Heart left ventricle (tissue), 13 donors: ENCODE data around the gene NCOA1.

Experiments used
- CTCF ChIP-seq, 12 donors: fragments of 200-600 bp; sonication (generic) in 4 of 12; IDR thresholded peaks; one replicate each; pipeline versions ENCODE4 v1.5.0 to v1.8.0; 2018 to 2022; ENCODE audit warnings: antibody characterized with exemption in 12 of 12, mild to moderate bottlenecking in 5 of 12
- POLR2A ChIP-seq, 2 donors: fragments of 450-650 bp; IDR thresholded peaks; one replicate each; pipeline ENCODE4 v1.6.1; 2017; ENCODE audit warnings: antibody characterized with exemption in 2 of 2, mild to moderate bottlenecking in 2 of 2, moderate library complexity in 2 of 2
- donor health status: ischemic (EF 13 %, LVEDD 7.1; RV severe dilation, severe dysfunction).
- donor health status: DM: no; HTN: yes; CAD: no.
- donor health status: DM: no; HTN: no; CAD: no.
- donor health status: ischemic (EF 25% LVEDD 6.9; RV normal size, moderate dysfunction).
- donor health status: ischemic (EF 25% LVEDD 5.7; RV mildly dilated, moderate dysfunction).
- donor health status: ischemic (EF 35%, LVEDD 5.7; RV mildly dilated, moderate dysfunction).
- donor health status: nonischemic (EF 11% LVEDD 7.7; RV severe dilation, severe dysfunction).
- donor health status: DM: yes; HTN: yes; CAD: no.
- donor health status: PGD.
- donor health status: ischemic (EF 29% LVEDD 5.4; RV normal size, mild dysfunction).
- donor health status: nonischemic (EF 23%, LVEDD 6.1; RV moderate dilation, normal function).

DNA sequence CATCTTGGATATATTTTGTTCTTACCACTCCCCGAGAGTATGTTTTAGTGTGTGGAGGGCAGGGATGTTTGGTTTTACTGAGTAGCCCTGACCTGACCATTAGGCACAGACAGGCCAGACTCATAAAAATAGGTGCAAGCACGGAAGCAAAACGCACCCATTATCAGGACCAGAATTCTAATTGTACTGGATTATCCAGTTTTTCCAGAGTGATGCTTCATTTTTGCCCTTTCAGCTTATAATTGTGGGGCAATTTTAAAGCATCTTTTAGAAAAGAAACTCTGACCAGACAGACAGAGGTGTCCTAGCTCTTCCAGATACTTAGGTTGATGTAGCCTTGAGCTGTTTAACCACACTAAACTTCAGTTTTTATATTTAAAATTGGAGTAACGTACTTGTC, 4.4 kb downstream of the NCOA1 start:
- TF ChIP-seq POLR2A (IDR thresholded peaks at IDR 0.05) (no peak), CTCF (IDR thresholded peaks at IDR 0.05) (no peak)
